D341Med (cell line): ENCODE results near the gene TACC2.

Source experiments
- DNase-seq: peaks from one replicate; pipeline ENCODE4 v3.0.0; 2012; ENCODE audit warnings: low spot score

TACC2 gene

GRCh38 chr10:122168101-122168500 is 179.1 kb downstream of the TACC2 start:
- no peak for DNase-seq

- no peak for DNase-seq
Observed at GRCh38 chr10:122168598-122169394, 179.8 kb downstream of the TACC2 start.

GRCh38 chr10:122170802-122171201 is 181.8 kb downstream of the TACC2 start:
- DNase-seq, result no peak

- no peak for DNase-seq
Observed at GRCh38 chr10:122171302-122172075, 182.5 kb downstream of the TACC2 start.

GRCh38 chr10:122172361-122173008 is 183.5 kb downstream of the TACC2 start:
- no peak for DNase-seq

GRCh38 chr10:122173337-122173736 is 184.4 kb downstream of the TACC2 start:
- no peak for DNase-seq

- no peak for DNase-seq
Observed at GRCh38 chr10:122173766-122174435, 184.9 kb downstream of the TACC2 start.

- no peak for DNase-seq
Observed at GRCh38 chr10:122176232-122177213, 187.6 kb downstream of the TACC2 start.

- no peak for DNase-seq
Observed at GRCh38 chr10:122178655-122179054, 189.7 kb downstream of the TACC2 start.

GRCh38 chr10:122181041-122181732 is 192.2 kb downstream of the TACC2 start:
- no peak for DNase-seq

GRCh38 chr10:122181876-122182275 is 192.9 kb downstream of the TACC2 start:
- DNase-seq, result no peak

GRCh38 chr10:122182308-122182707 is 193.3 kb downstream of the TACC2 start:
- DNase-seq, result no peak

- no peak for DNase-seq
Observed at GRCh38 chr10:122184254-122184653, 195.3 kb downstream of the TACC2 start.

- no peak for DNase-seq
Observed at GRCh38 chr10:122185643-122186042, 196.7 kb downstream of the TACC2 start.

GRCh38 chr10:122186816-122187810 is 198.2 kb downstream of the TACC2 start:
- no peak for DNase-seq

GRCh38 chr10:122188706-122189105 is 199.7 kb downstream of the TACC2 start:
- DNase-seq, result no peak

- no peak for DNase-seq
Observed at GRCh38 chr10:122189185-122189584, 200.2 kb downstream of the TACC2 start.

GRCh38 chr10:122190176-122190943 is 201.4 kb downstream of the TACC2 start:
- no peak for DNase-seq
